ENCODE data around the gene RGL2.

Gene RGL2

DNA sequence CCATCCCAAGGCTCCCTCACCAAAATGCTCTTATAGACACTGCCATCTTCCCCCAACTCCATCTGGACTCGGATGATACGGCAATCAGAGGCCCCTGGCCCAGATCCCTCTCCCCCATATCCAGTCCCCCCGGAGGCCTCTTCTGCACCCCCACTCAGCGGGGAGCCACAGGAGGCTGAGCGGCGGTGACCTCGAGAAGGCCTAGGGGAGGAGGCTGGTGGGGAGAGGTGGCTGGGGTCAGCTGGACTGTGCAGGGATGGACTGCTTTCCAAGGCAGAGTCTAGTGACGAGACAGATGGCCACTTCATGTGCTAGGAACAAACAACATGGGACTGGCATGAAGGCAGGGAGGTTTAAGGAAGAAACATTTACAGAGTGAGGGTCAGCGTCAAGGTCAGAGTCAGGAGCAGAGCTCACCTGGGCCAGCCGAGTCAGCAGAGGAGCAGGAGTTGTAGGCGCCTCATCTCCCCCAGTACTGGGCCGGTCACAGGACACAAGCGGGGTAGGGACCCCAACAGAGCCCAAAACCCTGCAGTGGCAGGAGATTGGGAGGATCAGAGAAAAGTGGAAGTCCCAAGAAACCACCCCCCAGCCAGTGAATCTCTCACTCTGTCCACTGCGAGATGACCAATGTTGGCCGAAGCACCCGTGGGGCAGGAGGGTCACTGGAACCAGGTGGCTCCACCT is 5.6 kb downstream of the RGL2 start:
- no peak for DNase-seq
- TF ChIP-seq, protein P1, sequence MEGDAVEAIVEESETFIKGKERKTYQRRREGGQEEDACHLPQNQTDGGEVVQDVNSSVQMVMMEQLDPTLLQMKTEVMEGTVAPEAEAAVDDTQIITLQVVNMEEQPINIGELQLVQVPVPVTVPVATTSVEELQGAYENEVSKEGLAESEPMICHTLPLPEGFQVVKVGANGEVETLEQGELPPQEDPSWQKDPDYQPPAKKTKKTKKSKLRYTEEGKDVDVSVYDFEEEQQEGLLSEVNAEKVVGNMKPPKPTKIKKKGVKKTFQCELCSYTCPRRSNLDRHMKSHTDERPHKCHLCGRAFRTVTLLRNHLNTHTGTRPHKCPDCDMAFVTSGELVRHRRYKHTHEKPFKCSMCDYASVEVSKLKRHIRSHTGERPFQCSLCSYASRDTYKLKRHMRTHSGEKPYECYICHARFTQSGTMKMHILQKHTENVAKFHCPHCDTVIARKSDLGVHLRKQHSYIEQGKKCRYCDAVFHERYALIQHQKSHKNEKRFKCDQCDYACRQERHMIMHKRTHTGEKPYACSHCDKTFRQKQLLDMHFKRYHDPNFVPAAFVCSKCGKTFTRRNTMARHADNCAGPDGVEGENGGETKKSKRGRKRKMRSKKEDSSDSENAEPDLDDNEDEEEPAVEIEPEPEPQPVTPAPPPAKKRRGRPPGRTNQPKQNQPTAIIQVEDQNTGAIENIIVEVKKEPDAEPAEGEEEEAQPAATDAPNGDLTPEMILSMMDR (IDR thresholded peaks at IDR 0.05; ENCODE audit: low read depth, low read length, missing control alignments) = no peak
- no peak overlapping the region for H3K27ac ChIP-seq
- no peak overlapping the region for H3K4me3 ChIP-seq (ENCODE audit: low read depth, low read length)
- H3K36me3 ChIP-seq (replicated peaks) = peaks cover 39% of the 10 kb centered on the region
- in situ Hi-C loops (cut with HindIII; ENCODE audit: low pct_ligation_motif_present, low sequenced_read_pairs) = no loop called here
- no peaks in the 10 kb centered on the region for H3K27me3 ChIP-seq (replicated peaks)

DNA sequence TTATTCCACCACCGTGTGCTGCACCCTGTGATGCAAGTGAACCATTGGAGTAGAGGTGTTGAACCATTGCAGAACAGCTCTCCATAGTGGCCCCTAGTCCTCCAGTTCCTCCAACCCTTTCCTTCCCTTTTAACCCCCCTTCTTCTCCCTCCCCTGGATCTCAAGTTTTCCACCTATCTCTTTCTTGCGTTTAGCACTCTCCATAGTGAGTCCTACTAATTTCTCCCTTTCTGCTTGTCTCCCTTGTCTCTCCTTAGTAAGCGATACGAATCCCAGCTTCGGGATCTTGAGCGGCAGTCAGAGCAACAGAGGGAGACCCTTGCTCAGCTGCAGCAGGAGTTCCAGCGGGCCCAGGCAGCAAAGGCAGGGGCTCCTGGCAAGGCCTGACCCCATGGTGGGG is 8.3 kb downstream of the RGL2 start:
- Histone ChIP-seq H3K27ac (no peak overlapping the region), H3K36me3 (replicated peaks) (peaks cover 52% of the 10 kb centered on the region), H3K4me3 (ENCODE audit: low read depth, low read length) (peak overlapping the region; percentile 86), H3K27me3 (replicated peaks) (no peaks in the 10 kb centered on the region)
- TF ChIP-seq, protein P1 (IDR thresholded peaks at IDR 0.05; ENCODE audit: low read depth, low read length, missing control alignments) = no peak
- in situ Hi-C loops (cut with HindIII; ENCODE audit: low pct_ligation_motif_present, low sequenced_read_pairs) = no loop called here
- no peak for DNase-seq

DNA sequence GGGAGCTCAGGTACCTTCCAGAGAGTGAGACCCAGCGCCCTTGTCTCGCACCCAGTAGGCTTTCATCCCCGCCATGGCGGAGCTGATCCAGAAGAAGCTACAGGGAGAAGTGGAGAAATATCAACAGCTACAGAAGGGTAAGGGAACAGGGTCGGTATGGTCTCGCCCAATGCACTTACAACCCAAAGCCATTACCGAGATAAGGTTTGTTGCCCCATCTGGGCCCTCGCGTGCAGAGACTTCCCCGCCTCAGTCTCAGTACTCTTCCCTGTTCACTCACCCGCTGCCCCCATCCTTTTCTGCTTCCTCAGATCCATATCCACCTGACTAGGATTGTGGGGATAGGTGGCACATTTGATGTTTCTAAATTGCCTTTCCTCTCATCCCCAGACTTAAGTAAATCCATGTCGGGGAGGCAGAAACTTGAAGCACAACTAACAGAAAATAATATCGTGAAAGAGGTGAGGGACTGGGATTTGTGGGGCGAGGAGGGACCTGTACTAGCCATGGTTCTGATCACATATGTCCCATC is 8.9 kb downstream of the RGL2 start:
- DNase-seq = no peak
- peaks cover 52% of the 10 kb centered on the region for H3K36me3 ChIP-seq (replicated peaks)
- TF ChIP-seq, protein P1 (IDR thresholded peaks at IDR 0.05; ENCODE audit: low read depth, low read length, missing control alignments) = no peak
- H3K27me3 ChIP-seq (replicated peaks) = no peaks in the 10 kb centered on the region
- in situ Hi-C loops (cut with HindIII; ENCODE audit: low pct_ligation_motif_present, low sequenced_read_pairs) = no loop called here
- H3K27ac ChIP-seq = peak overlapping the region; percentile 69
- peak overlapping the region; percentile 86 for H3K4me3 ChIP-seq (ENCODE audit: low read depth, low read length)

DNA sequence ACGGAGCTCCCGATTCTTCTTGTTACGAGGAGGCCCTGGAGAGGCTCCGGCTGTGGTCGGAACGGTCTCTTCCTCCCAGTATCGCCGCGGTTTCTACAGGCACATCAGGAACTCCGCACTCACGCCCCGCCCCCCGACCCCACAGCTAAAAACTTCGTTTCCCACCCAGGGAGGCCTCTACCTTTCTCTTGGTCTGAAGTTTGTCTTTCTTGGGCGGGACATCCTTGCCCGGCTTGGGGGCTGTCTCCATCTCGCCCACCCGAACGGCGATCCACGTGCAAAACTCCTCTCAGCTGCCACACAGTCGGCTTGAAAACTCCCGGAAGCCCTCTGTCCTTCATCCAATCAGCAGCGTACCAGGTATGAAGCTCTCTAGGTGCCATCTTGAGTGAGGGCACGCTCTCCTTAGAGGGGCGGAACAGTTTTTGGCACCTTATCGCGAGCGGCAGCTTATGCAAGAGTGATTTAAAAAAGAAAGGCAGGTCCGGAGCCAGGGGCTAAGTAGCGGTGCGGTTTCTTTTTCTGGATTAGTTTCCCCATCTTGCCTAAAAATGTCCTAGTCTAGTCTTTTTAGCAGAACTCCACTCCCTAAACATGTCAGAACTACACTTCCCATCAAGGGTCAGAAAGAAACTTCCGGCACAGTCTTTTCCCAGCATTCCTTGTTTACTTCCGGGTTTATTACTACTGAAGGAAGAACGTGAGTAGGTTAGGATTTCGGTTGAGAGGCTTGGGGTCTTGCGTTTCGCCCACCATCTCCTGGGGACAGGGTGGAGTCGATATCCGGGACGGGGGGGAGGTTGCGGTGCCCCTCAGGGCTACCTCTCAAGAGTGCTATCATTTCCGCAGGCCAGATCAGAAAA is 9.6 kb downstream of the RGL2 start, which contains the start of the genes PFDN6 and WDR46:
TSS of gene PFDN6 (plus strand) at position 681 of the 863 bp plus-strand sequence. CDS start 256 bp downstream, outside the sequence.
TSS of gene WDR46 (minus strand) at position 319 of the 863 bp plus-strand sequence. CDS start at position 250, 69 bp downstream.
- peak; percentile 87 for DNase-seq
- TF ChIP-seq, protein P1 (IDR thresholded peaks at IDR 0.05; ENCODE audit: low read depth, low read length, missing control alignments) = no peak
- in situ Hi-C loops (cut with HindIII; ENCODE audit: low pct_ligation_motif_present, low sequenced_read_pairs) = no loop called here
- Histone ChIP-seq H3K36me3 (replicated peaks) (peaks cover 51% of the 10 kb centered on the region), H3K27ac (peak within 1 kb of the TSS; percentile 69), H3K4me3 (ENCODE audit: low read depth, low read length) (peak within 1 kb of the TSS; percentile 86), H3K27me3 (replicated peaks) (no peaks in the 10 kb centered on the region)

DNA sequence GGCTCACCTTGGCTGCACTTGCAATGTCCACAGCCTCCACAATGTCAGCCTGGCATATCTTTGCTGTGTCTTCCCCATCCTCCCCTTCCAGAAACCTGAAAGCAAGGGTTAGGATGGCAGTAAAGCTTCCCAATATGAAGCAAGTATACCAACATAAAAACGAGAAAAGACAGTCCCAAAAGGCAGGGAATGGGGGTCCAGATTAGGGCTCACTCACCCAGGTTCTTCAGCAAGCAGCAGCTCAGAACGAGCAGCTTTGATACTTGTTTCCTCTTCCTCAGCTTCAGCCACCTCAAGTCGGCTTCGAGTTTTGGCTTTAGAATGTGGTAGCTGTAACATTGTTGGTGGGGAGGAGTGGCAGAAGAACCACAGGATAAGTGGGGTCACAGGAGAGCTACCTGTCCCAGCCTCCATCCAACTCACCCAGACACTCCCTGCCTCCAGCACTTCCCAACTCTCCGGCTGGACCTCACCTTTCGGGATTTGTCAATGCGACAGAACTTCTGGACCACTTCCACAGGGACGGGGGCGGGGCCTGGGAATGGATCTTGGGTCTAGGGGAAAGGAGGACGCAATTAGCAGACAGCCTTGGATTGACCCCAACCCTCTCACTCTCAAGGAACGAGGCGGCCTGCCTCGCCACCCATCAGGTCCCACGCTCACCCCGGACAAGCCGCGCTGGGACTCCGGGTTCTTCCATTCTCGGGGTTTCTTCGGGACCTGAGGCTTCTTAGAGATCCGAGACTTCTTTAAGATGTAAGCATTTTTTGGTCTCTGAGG is 10.4 kb downstream of the RGL2 start:
- in situ Hi-C loops (cut with HindIII; ENCODE audit: low pct_ligation_motif_present, low sequenced_read_pairs) = no loop called here

More for the DNA sequence above, 10.4 kb downstream of the RGL2 start:
- peaks cover 50% of the 10 kb centered on the region for H3K36me3 ChIP-seq (replicated peaks)
- TF ChIP-seq, protein P1 (IDR thresholded peaks at IDR 0.05; ENCODE audit: low read depth, low read length, missing control alignments) = no peak
- no peak for DNase-seq
- peak overlapping the region; percentile 69 for H3K27ac ChIP-seq
- no peaks in the 10 kb centered on the region for H3K27me3 ChIP-seq (replicated peaks)
- peak overlapping the region; percentile 86 for H3K4me3 ChIP-seq (ENCODE audit: low read depth, low read length)
